ENCODE results near the gene MRAS.

MRAS gene

GRCh38 chr3:138347960-138348753 lies at the start of gene MRAS:
MRAS (plus strand) TSS chr3:138348579; CDS start chr3:138372884, 24,305 bp downstream.
- peak within 1 kb of the TSS; percentile 72 for H3K4me3 ChIP-seq (ENCODE audit: control insufficient read depth, low read depth, low read length)
- TF ChIP-seq CTCF (conservative IDR thresholded peaks at IDR 0.05; ENCODE audit: control insufficient read depth, insufficient read depth, low read depth, low read length): no peak
- DNase-seq (ENCODE audit: low read depth): peak; percentile 77

- DNase-seq (ENCODE audit: low read depth): no peak
- no peak overlapping the region for H3K4me3 ChIP-seq (ENCODE audit: control insufficient read depth, low read depth, low read length)
- no peak for TF ChIP-seq CTCF (conservative IDR thresholded peaks at IDR 0.05; ENCODE audit: control insufficient read depth, insufficient read depth, low read depth, low read length)
These were observed 47.7 kb upstream of the MRAS start for GRCh38 chr3:138300647-138301046.

GRCh38 chr3:138303474-138303873 lies 44.9 kb upstream of the MRAS start:
- H3K4me3 ChIP-seq (ENCODE audit: control insufficient read depth, low read depth, low read length): no peak overlapping the region
- no peak for DNase-seq (ENCODE audit: low read depth)
- TF ChIP-seq CTCF (conservative IDR thresholded peaks at IDR 0.05; ENCODE audit: control insufficient read depth, insufficient read depth, low read depth, low read length): no peak

- no peak overlapping the region for H3K4me3 ChIP-seq (ENCODE audit: control insufficient read depth, low read depth, low read length)
- no peak for DNase-seq (ENCODE audit: low read depth)
- no peak for TF ChIP-seq CTCF (conservative IDR thresholded peaks at IDR 0.05; ENCODE audit: control insufficient read depth, insufficient read depth, low read depth, low read length)
These were observed 40.5 kb upstream of the MRAS start for GRCh38 chr3:138307899-138308298.

GRCh38 chr3:138308783-138309182 lies 39.6 kb upstream of the MRAS start:
- no peak for DNase-seq (ENCODE audit: low read depth)
- H3K4me3 ChIP-seq (ENCODE audit: control insufficient read depth, low read depth, low read length): no peak overlapping the region
- TF ChIP-seq CTCF (conservative IDR thresholded peaks at IDR 0.05; ENCODE audit: control insufficient read depth, insufficient read depth, low read depth, low read length): no peak

GRCh38 chr3:138310494-138310893 lies 37.9 kb upstream of the MRAS start:
- no peak for TF ChIP-seq CTCF (conservative IDR thresholded peaks at IDR 0.05; ENCODE audit: control insufficient read depth, insufficient read depth, low read depth, low read length)
- no peak for DNase-seq (ENCODE audit: low read depth)
- no peak overlapping the region for H3K4me3 ChIP-seq (ENCODE audit: control insufficient read depth, low read depth, low read length)

Measured in fibroblast of mammary gland (primary cell).